Activated CD8-positive, alpha-beta memory T cell treated with anti-CD3 and anti-CD28 coated beads for 48 hours (primary cell): ENCODE measurements around the gene TIMM10.

Experiments
- DNase-seq, 3 experiments: peaks; one replicate each; pipeline ENCODE4 v3.0.0-alpha.2; 2020; ENCODE audit warnings: low read depth in 2 of 3, low spot score in 2 of 3

Gene TIMM10

DNA sequence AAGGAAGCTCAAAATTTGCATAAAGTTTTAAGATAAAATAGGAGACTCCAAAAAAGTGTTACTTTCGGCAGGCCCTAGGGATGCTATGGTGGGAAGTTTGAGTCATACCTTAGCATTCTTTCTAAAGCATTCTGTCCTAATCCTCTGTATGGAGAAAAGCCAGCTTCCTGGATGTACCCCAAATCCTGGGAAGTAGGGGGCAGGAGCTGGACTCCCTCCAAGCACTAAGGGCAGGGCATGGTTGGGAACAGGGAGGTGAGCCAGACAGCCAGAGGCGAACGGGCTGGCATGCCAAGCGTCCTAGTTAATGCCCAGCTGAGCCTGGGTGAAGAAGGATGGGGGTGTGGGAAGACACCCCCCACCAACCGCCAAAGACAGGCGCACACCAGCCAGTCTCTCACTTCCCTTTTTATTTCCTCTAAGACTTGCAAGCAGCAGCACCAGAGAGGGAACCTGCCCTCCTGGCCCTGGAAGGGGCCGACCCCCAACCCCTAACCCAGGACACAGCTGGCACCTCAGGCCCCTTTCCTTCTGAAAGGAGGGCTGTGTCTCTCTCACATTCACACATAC, 46.3 kb downstream of the TIMM10 start:
- no peak for DNase-seq

DNA sequence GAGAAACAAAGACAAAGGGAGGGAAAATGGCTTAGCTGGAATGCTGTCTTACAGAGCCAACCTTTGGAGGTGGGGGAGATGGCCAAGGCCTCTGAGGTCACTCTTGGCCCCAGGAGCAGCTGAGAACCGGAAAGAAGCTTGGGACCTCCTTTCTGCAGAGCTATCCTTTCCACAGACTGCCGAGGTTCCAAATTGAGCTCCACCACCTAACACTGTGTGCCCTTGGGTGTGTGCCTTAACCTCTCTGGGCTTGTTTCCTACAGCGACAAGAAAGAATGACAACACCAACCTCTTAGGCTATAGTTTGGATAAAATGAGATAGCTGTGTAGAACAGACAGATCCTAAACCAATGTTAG, 47.0 kb downstream of the TIMM10 start:
- no peak for DNase-seq

DNA sequence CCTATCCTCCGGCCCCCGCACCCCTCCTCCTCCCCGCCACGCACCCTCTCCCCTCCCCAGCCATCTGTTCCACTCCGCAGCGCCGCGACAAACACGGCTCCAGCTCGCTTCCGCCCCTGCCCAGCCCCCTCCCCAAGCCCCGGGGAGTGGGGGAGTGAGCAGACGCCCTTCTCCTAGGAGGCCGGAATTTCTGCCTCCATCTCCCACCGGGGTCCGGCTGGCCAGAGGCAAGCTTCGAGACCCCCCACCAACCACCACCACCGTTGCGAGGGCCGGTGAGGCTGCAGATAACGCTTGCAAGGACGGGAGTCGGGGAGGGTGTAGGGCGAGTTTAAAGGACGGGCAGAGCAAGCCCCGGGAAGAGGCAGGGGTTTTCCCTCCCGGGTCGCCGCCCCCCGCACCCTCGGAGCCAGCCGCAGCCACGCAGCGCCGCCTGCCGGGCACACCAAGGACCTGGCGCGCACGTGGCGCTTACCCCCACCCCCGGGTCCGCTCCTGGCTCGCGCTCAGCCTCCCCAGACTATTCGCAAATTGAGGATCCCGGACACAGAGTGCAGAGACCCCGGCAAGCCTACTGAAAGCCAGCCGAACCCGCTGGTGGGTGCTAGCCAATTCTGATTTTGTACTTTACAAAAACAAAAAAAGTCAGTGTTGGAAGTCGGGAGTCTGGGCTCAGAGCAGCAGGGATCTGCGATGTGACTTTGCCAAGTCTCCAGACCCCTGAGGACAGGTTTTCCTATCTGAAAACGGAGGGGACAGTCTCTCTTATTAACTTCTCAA, 47.6 kb downstream of the TIMM10 start:
- DNase-seq: peak in 1 of 3 experiments; percentile 58

DNA sequence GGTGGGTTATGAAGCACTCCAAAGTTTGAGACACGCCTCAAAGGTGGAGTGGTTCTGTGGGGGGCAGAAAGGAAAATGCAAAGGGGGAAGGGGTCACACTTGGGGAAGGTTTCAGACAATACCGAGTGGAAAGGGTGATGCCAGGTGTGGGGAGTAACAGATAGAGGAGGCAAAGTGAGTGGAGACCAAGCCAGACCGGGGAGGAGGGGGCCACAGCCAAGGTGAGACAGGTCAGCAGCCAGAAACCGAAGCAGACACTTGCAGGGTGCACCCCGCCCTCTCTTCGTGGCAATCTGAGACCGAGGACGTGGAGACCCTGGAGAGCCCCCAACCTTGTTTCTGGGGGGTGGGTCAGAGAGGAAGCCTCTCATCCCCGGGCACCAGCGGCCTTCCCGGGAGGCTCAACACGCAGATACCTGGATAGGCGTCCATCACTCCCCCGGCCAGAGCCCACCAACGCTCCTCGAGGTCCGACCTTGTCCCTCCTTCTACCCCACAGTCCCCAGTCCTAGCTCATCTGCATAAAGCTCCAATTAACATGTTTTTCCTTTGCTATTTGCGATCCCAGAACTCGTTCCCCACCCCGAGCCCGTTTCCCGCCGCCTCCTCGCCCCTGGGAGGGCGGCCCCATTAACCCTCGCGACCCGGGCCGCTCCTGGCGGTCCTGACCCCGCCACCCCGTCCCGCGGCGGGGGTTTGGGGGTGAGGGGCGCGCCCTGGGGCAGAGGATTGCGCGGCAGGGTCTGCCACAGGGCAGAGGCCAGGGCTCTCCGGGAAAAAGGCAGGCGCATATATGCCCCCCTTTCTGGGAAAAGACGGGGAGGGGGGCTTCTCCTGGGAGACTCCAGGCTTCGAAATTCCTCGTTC, 48.4 kb downstream of the TIMM10 start:
- no peak for DNase-seq

DNA sequence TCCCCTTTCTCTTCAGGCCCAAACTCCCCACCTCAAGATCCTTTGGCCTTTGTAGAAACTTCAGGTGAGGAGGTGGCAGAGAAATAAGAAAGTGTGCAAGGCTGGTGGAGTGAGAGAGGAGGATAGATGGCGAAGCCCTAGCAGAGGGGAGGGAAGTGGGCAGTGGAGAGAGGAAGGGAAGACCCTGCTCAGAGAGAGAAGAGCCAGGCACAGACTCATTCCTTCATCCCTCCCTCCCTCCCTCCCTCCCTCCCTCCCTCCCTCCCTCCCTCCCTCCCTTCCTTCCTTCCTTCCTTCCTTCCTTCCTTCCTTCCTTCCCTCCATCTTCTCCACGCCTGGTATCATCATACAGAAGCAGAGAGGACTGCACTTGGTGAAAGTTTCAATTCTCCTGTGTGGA, 49.2 kb downstream of the TIMM10 start:
- DNase-seq: no peak

DNA sequence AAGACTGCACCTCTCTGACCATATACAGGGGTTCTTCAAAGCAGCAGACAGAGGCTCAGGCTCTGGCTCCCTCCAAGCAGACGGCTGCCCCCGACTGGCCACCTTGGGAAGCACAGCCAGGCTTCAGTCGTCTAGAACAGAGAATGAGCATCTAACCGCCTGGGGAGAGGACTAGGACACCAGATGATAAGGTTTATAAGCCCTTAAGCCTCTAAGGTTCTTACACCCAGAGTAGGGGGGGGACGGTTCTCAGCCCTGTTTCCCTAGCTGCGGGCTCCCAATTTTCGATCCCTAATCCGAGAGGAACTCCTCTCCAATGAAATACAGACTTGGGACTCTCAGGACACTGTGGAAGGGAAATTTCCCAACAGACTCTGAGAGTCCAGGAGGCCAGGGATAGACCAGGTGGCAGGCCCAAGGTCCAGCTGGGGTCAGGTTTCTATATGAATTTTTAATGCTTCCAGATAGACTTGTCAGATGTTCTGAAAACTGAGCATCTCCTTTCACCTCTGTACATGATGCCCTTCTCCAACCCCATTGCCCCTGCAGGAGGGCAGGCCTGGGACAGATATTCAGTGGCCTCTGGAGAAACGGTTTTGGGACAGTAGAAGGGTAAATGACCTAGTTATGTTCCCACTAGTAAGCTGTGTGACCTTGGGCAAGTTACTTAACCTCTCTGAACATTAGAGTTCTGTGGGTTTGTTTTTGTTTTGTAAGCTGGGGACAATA, 50.0 kb downstream of the TIMM10 start:
- DNase-seq: no peak

DNA sequence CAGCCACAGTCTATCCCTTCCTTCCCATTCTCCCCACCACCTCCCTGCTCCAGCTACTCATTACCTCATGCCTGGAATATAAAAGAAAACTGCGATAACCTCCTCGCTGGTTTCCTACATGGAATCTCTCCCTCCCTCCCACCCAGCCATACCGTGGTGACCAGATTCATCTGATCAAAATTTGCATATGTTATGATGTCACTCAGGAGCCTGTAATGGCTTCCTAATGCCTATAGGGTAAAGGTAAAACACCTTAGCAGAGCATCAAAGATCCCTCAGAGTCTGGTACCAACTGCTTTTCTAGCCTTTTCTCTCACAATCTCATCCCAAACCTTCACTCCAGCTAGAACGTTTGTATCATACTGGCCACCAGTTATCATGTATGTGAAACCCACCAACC, 50.6 kb downstream of the TIMM10 start:
- no peak for DNase-seq

DNA sequence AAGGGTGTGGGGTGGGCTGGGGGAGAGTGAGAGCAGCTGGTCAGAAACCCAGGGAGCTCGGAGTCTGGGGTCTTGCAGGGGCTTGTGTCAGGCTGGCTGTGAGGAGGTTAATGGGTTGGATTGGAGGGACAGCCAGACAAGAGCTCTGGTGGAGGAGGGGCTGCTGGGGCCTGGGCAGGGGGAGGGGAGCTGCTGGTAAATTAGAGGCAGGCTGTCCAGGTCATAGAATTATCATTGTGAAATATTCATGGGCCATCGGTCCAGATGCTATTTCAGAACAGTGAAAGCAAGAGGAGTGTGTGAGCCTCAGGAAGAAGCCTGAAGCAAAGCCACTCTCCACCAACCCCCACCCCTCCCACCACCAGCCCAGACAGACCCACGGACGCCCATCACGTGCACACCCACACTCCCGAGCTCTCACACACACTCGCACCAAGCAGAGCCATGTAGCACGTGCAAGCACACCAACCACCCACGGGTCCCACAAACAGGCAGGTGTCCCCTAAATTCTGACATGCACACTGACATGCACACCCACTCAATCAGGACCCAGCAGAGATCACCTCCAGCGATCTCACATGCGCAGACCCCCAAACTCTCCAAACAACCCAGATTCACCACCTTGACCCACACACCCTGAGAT, 51.4 kb downstream of the TIMM10 start:
- DNase-seq: no peak
